ENCODE results near the gene PASD1.

DNA sequence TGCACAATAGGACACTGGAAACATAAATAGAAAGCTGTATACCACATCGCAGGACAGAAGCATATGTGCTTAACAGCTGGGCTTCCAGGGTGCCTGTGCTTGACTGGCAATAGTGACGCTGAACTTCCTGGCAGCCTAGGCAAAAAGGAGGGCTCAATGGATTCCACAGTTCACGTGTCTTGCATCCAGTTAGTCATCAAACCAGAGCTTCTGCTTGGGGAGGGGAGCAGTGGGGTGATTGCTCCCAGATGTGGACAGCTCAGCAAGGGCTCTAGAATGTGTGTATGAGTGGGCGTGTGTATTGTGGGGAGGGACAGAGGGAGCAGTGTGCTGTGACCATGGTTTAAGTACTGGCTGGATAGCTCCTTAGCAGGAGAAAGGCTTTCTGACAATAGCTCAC, 134.0 kb downstream of the PASD1 start:
- TF ChIP-seq POLR2A (IDR thresholded peaks at IDR 0.05; ENCODE audit: low read length) (no peak), GATA1 (IDR thresholded peaks at IDR 0.05; ENCODE audit: low read depth, low read length) (no peak)
